Measurements from ENCODE around the gene TMCC2. TPM values are rescaled to one million over a fixed set of nuclear protein-coding genes. Genes with fewer than 3 reads are reported as not detected.

The TMCC2 gene
- total and polyA plus RNA-seq, 2 of the 8 experiments (the other 6 are each of a cell fraction or from before 2014, with no cell fraction given) = 6.7 to 6.8 TPM

- TF ChIP-seq RAD21 (IDR thresholded peaks at IDR 0.05 in 1 of 2, conservative IDR thresholded peaks at IDR 0.05 in 1 of 2; ENCODE audit: low read depth in 2 of 2, low read length in 2 of 2) = no peak
- TF ChIP-seq MAFK (IDR thresholded peaks at IDR 0.05; ENCODE audit: low read depth, low read length) = no peak
- no peak for TF ChIP-seq BACH1 (IDR thresholded peaks at IDR 0.05; ENCODE audit: low read length)
- TF ChIP-seq ASH2L (IDR thresholded peaks at IDR 0.05; ENCODE audit: low read length) = no peak
- no peak for TF ChIP-seq E2F6 (IDR thresholded peaks at IDR 0.05)
- no peak for TF ChIP-seq GABPA (IDR thresholded peaks at IDR 0.05; ENCODE audit: borderline replicate concordance, insufficient read depth, low read length)
- no peak for TF ChIP-seq RFX5 (IDR thresholded peaks at IDR 0.05; ENCODE audit: borderline replicate concordance, low read depth, low read length)
These were observed 2.4 kb downstream of the TMCC2 start (continued) for GRCh38 chr1:205229916-205230700.

Measured in H1 (cell line).